HL-60 (cell line): Measurements from ENCODE around the gene PRKCE.

Experiments used
- CTCF ChIP-seq: IDR thresholded peaks from one replicate; pipeline ENCODE4 v1.5.1; 2011; ENCODE audit warnings: low read length, control low read depth, inconsistent platforms; ENCODE audit not compliant: insufficient read depth
- GABPA ChIP-seq: IDR thresholded peaks from 2 replicates; pipeline ENCODE4 v1.6.1; 2012; ENCODE audit warnings: low read depth
- POLR2AphosphoS5 ChIP-seq: IDR thresholded peaks from 2 replicates; pipeline ENCODE4 v1.6.1; 2012; ENCODE audit warnings: low read depth
- REST ChIP-seq: IDR thresholded peaks from 2 replicates; pipeline ENCODE4 v1.6.1; 2012; ENCODE audit warnings: low read depth; ENCODE audit not compliant: insufficient replicate concordance
- SPI1 ChIP-seq: IDR thresholded peaks from 2 replicates; pipeline ENCODE4 v1.6.1; 2012; ENCODE audit warnings: low read depth, mild to moderate bottlenecking, borderline replicate concordance

GRCh38 chr2:45925636-45926366 is 274.3 kb downstream of the PRKCE start:
- TF ChIP-seq POLR2AphosphoS5 (no peak), CTCF (no peak), GABPA (no peak), SPI1 (no peak), REST (no peak)
